DMS79 (cell line): ENCODE results near the gene RHOC.

Experiments
- DNase-seq: peaks from one replicate; lab custom pipeline; 2025; lab: John Stamatoyannopoulos, UW

The RHOC gene

GRCh38 chr1:112678605-112679004 is 28.3 kb downstream of the RHOC start:
- DNase-seq, result no peak

- DNase-seq, result no peak
Observed at GRCh38 chr1:112677501-112677900, 29.4 kb downstream of the RHOC start.

- no peak for DNase-seq
Observed at GRCh38 chr1:112676543-112676942, 30.4 kb downstream of the RHOC start.

GRCh38 chr1:112675728-112676381 is 31.1 kb downstream of the RHOC start:
- DNase-seq, result no peak

GRCh38 chr1:112674986-112675727 is 31.8 kb downstream of the RHOC start:
- no peak for DNase-seq

- peak; percentile 63 for DNase-seq
Observed at GRCh38 chr1:112674440-112674985, 32.4 kb downstream of the RHOC start, which contains the start of gene MOV10. TSS of gene MOV10 (plus strand) at chr1:112674659. CDS start at chr1:112674913, 254 bp downstream.

- no peak for DNase-seq
Observed at GRCh38 chr1:112673592-112674439, 33.1 kb downstream of the RHOC start.

GRCh38 chr1:112672842-112673241 is 34.1 kb downstream of the RHOC start:
- DNase-seq, result no peak

- no peak for DNase-seq
Observed at GRCh38 chr1:112672009-112672408, 34.9 kb downstream of the RHOC start.

GRCh38 chr1:112666946-112667345 is 40.0 kb downstream of the RHOC start:
- DNase-seq, result no peak

GRCh38 chr1:112665857-112666256 is 41.1 kb downstream of the RHOC start:
- DNase-seq, result no peak

- DNase-seq, result no peak
Observed at GRCh38 chr1:112651205-112651604, 55.7 kb downstream of the RHOC start.
